Stimulated activated naive CD8-positive, alpha-beta T cell treated with anti-CD3 and anti-CD28 coated beads, Interleukin-15, Interleukin-2, amounts not matched to agents 100 ng/mL and 50 ng/mL, for 24 hours (primary cell): Measurements from ENCODE around the gene RNF217.

Experiments
- H3K27ac Mint-ChIP-seq: one replicate; pipeline ENCODE4 v1.8.0; 2021; ENCODE audit warnings: mild to moderate bottlenecking, mixed read lengths
- H3K27me3 Mint-ChIP-seq: one replicate; pipeline ENCODE4 v1.8.0; 2021; ENCODE audit warnings: mixed read lengths
- H3K36me3 Mint-ChIP-seq: one replicate; pipeline ENCODE4 v1.8.0; 2021; ENCODE audit warnings: low read depth, mixed read lengths
- H3K4me1 Mint-ChIP-seq: one replicate; pipeline ENCODE4 v1.8.0; 2021; ENCODE audit warnings: low read depth, mixed read lengths
- H3K4me3 Mint-ChIP-seq: one replicate; pipeline ENCODE4 v1.8.0; 2021; ENCODE audit warnings: mild to moderate bottlenecking, mixed read lengths
- H3K9me3 Mint-ChIP-seq: one replicate; pipeline ENCODE4 v1.8.0; 2021; ENCODE audit warnings: mixed read lengths

The RNF217 gene

GRCh38 chr6:124990988-124991387, 28.8 kb downstream of the RNF217 start:
- H3K9me3 Mint-ChIP-seq, result no peaks in the 10 kb centered on the region
- no peaks in the 10 kb centered on the region for H3K4me1 Mint-ChIP-seq
- H3K27me3 Mint-ChIP-seq, result no peaks in the 10 kb centered on the region
- no peak overlapping the region for H3K27ac Mint-ChIP-seq
- no peak overlapping the region for H3K4me3 Mint-ChIP-seq
- H3K36me3 Mint-ChIP-seq, result no peaks in the 10 kb centered on the region

GRCh38 chr6:124991764-124992295, 29.6 kb downstream of the RNF217 start:
- Mint-ChIP-seq H3K36me3 (no peaks in the 10 kb centered on the region), H3K27ac (no peak overlapping the region), H3K4me1 (no peaks in the 10 kb centered on the region)

DNA sequence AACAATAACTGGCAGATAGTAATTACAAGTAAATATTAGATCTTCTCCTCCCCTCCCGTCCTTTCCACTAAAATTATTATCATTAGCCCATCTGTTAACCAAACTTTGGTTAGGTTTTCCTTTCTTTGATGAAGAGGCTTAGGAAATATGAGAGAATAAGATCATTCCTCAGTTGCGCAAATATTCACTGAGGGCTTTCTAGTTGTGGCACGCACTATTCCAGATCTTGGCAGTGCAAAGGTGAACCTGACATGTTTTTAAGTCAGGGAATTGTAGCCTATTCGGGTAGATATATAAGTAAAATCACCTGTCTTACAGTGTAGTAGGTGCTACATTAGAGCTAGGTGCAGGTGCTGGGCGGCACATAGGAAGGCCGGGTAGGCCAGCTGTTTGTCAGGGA, 31.1 kb downstream of the RNF217 start:
- no peak overlapping the region for H3K4me3 Mint-ChIP-seq
- H3K4me1 Mint-ChIP-seq, result no peaks in the 10 kb centered on the region
- no peaks in the 10 kb centered on the region for H3K36me3 Mint-ChIP-seq
- H3K27ac Mint-ChIP-seq, result no peak overlapping the region
- no peaks in the 10 kb centered on the region for H3K9me3 Mint-ChIP-seq
- no peaks in the 10 kb centered on the region for H3K27me3 Mint-ChIP-seq

More at GRCh38 chr6:124991764-124992295, 29.6 kb downstream of the RNF217 start:
- Mint-ChIP-seq H3K27me3 (no peaks in the 10 kb centered on the region), H3K9me3 (no peaks in the 10 kb centered on the region), H3K4me3 (no peak overlapping the region)

DNA sequence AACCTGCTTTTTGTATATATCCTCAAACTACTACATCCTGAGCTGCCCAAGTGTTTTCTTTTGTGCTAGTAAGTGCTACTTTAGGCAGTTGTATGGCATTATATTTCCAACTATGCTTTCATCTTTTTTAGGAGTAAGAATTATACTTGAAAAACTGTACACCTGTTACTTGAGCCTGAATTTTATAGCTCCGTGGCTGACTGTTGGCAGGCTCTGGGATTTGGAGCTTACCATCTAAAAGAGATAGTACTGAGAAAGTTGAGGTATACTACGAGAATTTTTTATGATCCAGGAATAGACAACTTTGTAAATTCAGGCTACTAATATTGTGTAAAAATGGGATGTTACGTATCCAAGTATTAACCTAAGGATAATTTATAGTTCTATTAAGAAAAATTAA, 32.4 kb downstream of the RNF217 start:
- Mint-ChIP-seq H3K27me3 (no peaks in the 10 kb centered on the region), H3K36me3 (no peaks in the 10 kb centered on the region), H3K4me3 (no peak overlapping the region), H3K27ac (no peak overlapping the region), H3K4me1 (no peaks in the 10 kb centered on the region), H3K9me3 (no peaks in the 10 kb centered on the region)

DNA sequence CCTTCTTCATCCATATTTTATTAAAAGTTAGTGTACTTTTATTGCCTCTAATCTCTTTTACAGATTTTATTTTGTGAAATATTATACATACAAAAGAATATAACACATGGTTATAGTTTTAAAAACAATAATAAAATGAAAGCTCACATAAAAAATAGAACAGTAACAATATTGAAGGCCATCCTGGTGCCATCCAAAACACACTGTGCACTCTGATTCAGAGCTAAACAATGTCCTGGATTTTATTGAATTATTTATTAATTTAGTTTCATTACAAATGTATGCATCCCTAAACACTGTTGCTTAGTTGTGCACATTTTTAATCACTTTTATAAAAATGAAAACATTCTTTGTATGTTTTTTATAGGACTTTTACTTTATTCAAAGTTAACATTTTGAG, 32.9 kb downstream of the RNF217 start:
- H3K4me1 Mint-ChIP-seq, result no peaks in the 10 kb centered on the region
- no peaks in the 10 kb centered on the region for H3K9me3 Mint-ChIP-seq
- H3K27ac Mint-ChIP-seq, result no peak overlapping the region
- no peaks in the 10 kb centered on the region for H3K27me3 Mint-ChIP-seq
- H3K36me3 Mint-ChIP-seq, result no peaks in the 10 kb centered on the region
- H3K4me3 Mint-ChIP-seq, result no peak overlapping the region

DNA sequence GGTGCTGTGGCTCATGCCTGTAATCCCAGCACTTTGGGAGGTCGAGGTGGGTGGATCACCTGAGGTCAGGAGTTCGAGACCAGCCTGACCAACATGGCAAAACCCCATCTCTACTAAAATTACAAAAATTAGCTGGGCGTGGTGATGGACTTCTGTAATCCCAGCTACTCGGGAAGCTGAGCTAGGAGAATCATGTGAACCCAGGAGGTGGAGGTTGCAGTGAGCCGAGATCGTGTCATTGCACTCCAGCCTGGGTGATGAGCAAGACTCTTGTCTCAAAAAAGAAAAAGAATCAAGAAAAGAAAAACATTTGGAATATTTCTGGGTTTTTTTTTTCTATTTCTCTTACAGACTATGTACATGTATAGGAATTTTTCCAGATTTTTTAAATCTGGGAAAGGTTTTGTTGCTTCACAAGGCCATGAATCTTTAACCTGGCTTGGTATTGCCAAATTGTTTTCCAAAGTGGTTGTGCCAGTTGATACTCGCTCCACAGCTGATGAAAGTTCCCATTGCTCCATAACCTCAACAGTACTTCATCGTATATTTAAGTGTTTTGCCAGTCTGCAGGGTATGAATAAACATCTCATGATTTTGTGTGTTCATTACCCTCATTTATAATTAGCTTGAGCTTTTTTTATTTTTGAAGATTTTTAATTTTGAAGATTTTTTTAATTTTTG, 33.5 kb downstream of the RNF217 start:
- no peak overlapping the region for H3K27ac Mint-ChIP-seq
- no peaks in the 10 kb centered on the region for H3K4me1 Mint-ChIP-seq
- no peak overlapping the region for H3K4me3 Mint-ChIP-seq
- H3K9me3 Mint-ChIP-seq, result no peaks in the 10 kb centered on the region
- H3K36me3 Mint-ChIP-seq, result no peaks in the 10 kb centered on the region
- H3K27me3 Mint-ChIP-seq, result no peaks in the 10 kb centered on the region

DNA sequence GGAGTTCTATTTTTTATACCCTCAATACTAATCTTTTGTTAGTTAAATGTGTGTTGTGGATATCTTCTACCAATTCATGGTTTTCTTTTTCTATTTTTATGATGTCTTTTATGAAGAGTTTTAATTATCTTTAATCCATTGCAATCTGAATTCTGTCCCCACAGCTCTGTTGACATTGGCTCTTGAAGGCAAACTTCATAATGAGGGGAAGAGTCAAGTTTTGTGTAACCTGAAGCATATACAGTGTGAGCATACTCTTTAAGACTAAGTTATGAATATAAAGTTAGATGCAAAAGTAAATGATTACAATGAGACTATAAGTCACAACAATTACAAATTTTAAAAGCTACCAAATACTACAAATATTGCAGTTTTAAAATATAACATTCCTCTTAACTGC, 34.2 kb downstream of the RNF217 start:
- Mint-ChIP-seq H3K9me3 (no peaks in the 10 kb centered on the region), H3K4me1 (no peaks in the 10 kb centered on the region), H3K36me3 (no peaks in the 10 kb centered on the region), H3K4me3 (no peak overlapping the region), H3K27ac (no peak overlapping the region), H3K27me3 (no peaks in the 10 kb centered on the region)

DNA sequence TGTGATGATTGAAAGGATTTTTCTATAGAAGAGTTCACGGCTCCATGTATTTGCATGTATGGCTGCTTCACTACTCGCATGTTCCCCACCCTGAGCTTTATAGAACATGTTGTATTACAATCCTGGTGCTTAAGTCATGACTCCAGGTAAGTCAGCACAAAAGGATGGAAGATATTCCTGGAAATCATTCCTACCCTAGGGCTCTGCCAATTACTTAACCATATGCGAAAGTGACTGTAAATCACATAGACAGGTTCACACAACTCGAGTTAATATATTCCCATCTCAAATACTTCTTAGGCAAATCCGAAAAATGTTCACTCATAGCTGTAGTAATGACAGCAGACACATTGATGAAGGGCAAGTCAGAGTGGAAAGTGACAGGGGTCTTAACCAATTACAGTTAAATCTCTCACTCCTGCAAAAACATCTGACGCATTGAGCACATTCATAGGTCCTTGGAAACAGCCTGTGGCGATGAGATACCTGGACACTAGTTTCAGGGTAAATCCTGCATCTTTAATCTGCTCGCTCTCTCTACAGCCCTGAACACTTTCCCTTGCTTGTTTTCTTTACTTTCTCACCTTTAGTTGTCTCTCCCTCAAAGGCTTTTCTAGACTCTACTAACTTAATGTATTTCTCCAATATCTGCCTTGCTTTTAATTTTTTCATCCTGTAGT, 35.1 kb downstream of the RNF217 start:
- no peaks in the 10 kb centered on the region for H3K36me3 Mint-ChIP-seq
- no peaks in the 10 kb centered on the region for H3K4me1 Mint-ChIP-seq
- no peak overlapping the region for H3K4me3 Mint-ChIP-seq
- no peaks in the 10 kb centered on the region for H3K9me3 Mint-ChIP-seq
- H3K27ac Mint-ChIP-seq, result no peak overlapping the region
- H3K27me3 Mint-ChIP-seq, result peaks cover 3% of the 10 kb centered on the region

- Mint-ChIP-seq H3K36me3 (no peaks in the 10 kb centered on the region), H3K27me3 (peaks cover 3% of the 10 kb centered on the region), H3K4me1 (no peaks in the 10 kb centered on the region), H3K27ac (no peak overlapping the region), H3K9me3 (no peaks in the 10 kb centered on the region), H3K4me3 (no peak overlapping the region)
These were observed 37.0 kb downstream of the RNF217 start for GRCh38 chr6:124999105-124999764.

GRCh38 chr6:125001684-125002405, 39.6 kb downstream of the RNF217 start:
- H3K27ac Mint-ChIP-seq, result no peak overlapping the region
- H3K36me3 Mint-ChIP-seq, result no peaks in the 10 kb centered on the region
- no peak overlapping the region for H3K4me3 Mint-ChIP-seq
- H3K9me3 Mint-ChIP-seq, result no peaks in the 10 kb centered on the region
- H3K4me1 Mint-ChIP-seq, result no peaks in the 10 kb centered on the region
- H3K27me3 Mint-ChIP-seq, result peaks cover 3% of the 10 kb centered on the region

DNA sequence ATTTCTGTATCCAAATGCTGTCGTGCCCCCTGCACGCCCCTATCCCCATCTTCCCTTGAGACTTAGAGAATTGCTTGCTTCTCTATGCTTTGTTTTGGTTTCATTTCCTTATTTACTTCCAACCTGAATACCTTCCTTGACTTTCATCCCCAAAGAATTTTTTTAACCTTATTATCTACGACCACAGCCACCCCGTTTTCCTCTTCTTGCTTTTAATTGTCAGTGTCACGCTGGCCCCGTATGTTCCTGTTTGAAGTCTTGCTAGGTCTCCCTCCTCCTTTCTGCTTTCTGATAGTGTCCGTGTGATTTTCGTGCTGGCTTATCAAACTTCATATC, 40.1 kb downstream of the RNF217 start:
- Mint-ChIP-seq H3K27me3 (peaks cover 3% of the 10 kb centered on the region), H3K36me3 (no peaks in the 10 kb centered on the region), H3K27ac (no peak overlapping the region), H3K4me1 (no peaks in the 10 kb centered on the region), H3K4me3 (no peak overlapping the region), H3K9me3 (peaks cover 4% of the 10 kb centered on the region)

- Mint-ChIP-seq H3K4me3 (no peak overlapping the region), H3K27me3 (peaks cover 3% of the 10 kb centered on the region), H3K9me3 (peaks cover 7% of the 10 kb centered on the region), H3K36me3 (no peaks in the 10 kb centered on the region), H3K4me1 (no peaks in the 10 kb centered on the region), H3K27ac (no peak overlapping the region)
These were observed 40.8 kb downstream of the RNF217 start for GRCh38 chr6:125003070-125003469.

DNA sequence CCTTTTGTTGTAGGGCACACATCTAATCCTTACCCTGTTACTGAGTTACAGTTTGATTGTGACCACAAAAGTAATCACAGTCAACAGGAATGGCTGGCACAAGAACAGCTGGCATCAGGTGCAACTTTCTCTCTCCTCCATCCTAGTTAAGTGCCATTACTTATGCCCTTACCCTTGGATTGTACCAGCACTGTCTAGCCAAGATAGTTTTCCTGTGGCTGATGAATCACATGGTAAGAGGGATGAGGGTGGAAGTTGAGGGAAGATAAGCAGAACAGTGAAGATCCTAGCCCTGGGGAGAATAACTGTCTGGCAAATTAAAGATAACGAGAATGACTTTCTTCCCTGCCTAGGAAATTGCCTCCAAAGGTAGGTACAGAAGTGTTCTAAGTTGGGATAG, 42.0 kb downstream of the RNF217 start:
- no peaks in the 10 kb centered on the region for H3K4me1 Mint-ChIP-seq

DNA sequence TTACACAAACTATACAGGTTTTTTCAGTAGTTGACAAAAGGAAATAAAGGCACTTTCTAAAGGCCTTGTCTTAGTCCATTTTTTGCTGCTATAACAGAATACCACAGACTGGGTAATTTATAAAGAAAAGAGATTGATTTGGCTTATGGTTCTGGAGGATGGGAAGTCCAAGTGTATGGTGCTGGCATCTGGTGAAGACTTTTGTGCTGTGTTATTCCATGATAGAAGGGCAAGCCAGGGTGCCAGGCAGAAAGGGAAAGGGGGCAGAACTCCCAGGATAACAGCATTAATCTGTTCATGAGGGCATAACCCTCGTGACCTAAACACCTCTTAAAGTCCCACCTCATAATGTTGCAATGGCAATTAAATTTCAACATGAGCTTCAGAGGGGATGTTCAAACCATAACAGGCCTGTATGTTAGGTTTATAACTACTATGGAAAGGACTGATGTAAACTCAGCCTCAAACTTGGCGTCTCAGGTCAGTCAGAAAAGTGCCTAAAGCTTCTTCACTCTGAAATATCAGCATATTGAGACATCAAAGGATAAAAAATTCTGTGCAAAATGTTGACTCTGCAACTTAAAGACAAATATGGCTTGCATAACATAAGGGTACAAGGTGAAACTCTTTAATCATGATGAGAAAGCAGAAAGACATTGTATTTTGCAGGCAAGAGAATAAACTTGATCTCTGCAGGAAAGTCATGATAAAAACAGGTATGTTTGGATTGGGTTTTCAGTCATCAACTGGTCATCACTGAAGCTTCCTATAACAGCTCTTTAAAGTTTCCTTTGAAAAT, 42.8 kb downstream of the RNF217 start:
- H3K4me3 Mint-ChIP-seq, result no peak overlapping the region
- H3K4me1 Mint-ChIP-seq, result no peaks in the 10 kb centered on the region
- H3K27me3 Mint-ChIP-seq, result peaks cover 3% of the 10 kb centered on the region
- H3K36me3 Mint-ChIP-seq, result no peaks in the 10 kb centered on the region
- no peak overlapping the region for H3K27ac Mint-ChIP-seq
- H3K9me3 Mint-ChIP-seq, result peaks cover 7% of the 10 kb centered on the region

More for the DNA sequence above, 42.0 kb downstream of the RNF217 start:
- Mint-ChIP-seq H3K4me3 (no peak overlapping the region), H3K36me3 (no peaks in the 10 kb centered on the region), H3K9me3 (peaks cover 7% of the 10 kb centered on the region), H3K27ac (no peak overlapping the region), H3K27me3 (peaks cover 3% of the 10 kb centered on the region)
